ENCODE results near the gene ZIC4. TPM values are rescaled to one million over a fixed set of nuclear protein-coding genes. Genes with fewer than 3 reads are reported as not detected.

ZIC4 gene
- total and polyA plus RNA-seq, 2 donors (not counting 1 experiment from before 2014, with no cell fraction given): not detected

GRCh38 chr3:147377412-147378367 lies 28.7 kb downstream of the ZIC4 start:
- H3K27me3 ChIP-seq (ENCODE audit: control insufficient read depth, insufficient read depth, low read length): peaks cover 47% of the 10 kb centered on the region

GRCh38 chr3:147373301-147373700 lies 33.0 kb downstream of the ZIC4 start:
- Histone ChIP-seq H2AFZ (ENCODE audit: low read length) (no peak overlapping the region), H3K9me3 (ENCODE audit: control insufficient read depth, insufficient read depth, low read depth, low read length) (no peaks in the 10 kb centered on the region), H3K79me2 (ENCODE audit: control insufficient read depth, insufficient read depth, low read length) (no peaks in the 10 kb centered on the region), H3K27me3 (ENCODE audit: control insufficient read depth, insufficient read depth, low read length) (peaks cover 60% of the 10 kb centered on the region), H3K36me3 (ENCODE audit: control insufficient read depth, insufficient read depth, low read length) (no peaks in the 10 kb centered on the region), H4K20me1 (ENCODE audit: control insufficient read depth, extremely low read depth, insufficient read depth, low read length) (no peaks in the 10 kb centered on the region), H3K4me2 (ENCODE audit: extremely low read depth, insufficient read depth, low read length) (no peak overlapping the region), H3K9ac (ENCODE audit: insufficient read depth, low read length) (no peak overlapping the region), H3K4me3 (replicated peaks in 1 of 4; ENCODE audit: control extremely low read depth in 1 of 4, insufficient read depth in 1 of 4, low read depth in 3 of 4, low read length in 4 of 4) (no peak overlapping the region), H3K4me1 (ENCODE audit: control insufficient read depth, extremely low read depth, insufficient read depth, low read length) (no peaks in the 10 kb centered on the region), H3K27ac (ENCODE audit: insufficient read depth, low read length) (no peak overlapping the region)
- DNase-seq (ENCODE audit: low read depth in 2 of 2): no peak
- TF ChIP-seq EZH2 (IDR thresholded peaks at IDR 0.05; ENCODE audit: low read length, missing control alignments): no peak
- TF ChIP-seq, protein P1, sequence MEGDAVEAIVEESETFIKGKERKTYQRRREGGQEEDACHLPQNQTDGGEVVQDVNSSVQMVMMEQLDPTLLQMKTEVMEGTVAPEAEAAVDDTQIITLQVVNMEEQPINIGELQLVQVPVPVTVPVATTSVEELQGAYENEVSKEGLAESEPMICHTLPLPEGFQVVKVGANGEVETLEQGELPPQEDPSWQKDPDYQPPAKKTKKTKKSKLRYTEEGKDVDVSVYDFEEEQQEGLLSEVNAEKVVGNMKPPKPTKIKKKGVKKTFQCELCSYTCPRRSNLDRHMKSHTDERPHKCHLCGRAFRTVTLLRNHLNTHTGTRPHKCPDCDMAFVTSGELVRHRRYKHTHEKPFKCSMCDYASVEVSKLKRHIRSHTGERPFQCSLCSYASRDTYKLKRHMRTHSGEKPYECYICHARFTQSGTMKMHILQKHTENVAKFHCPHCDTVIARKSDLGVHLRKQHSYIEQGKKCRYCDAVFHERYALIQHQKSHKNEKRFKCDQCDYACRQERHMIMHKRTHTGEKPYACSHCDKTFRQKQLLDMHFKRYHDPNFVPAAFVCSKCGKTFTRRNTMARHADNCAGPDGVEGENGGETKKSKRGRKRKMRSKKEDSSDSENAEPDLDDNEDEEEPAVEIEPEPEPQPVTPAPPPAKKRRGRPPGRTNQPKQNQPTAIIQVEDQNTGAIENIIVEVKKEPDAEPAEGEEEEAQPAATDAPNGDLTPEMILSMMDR (conservative IDR thresholded peaks at IDR 0.05 in 1 of 2, IDR thresholded peaks at IDR 0.05 in 1 of 2; ENCODE audit: low read depth in 1 of 2, low read length in 2 of 2): no peak

More at GRCh38 chr3:147377412-147378367, 28.7 kb downstream of the ZIC4 start:
- Histone ChIP-seq H2AFZ (ENCODE audit: low read length) (no peak overlapping the region), H3K9ac (ENCODE audit: insufficient read depth, low read length) (no peak overlapping the region), H3K27ac (ENCODE audit: insufficient read depth, low read length) (no peak overlapping the region), H4K20me1 (ENCODE audit: control insufficient read depth, extremely low read depth, insufficient read depth, low read length) (no peaks in the 10 kb centered on the region), H3K79me2 (ENCODE audit: control insufficient read depth, insufficient read depth, low read length) (no peaks in the 10 kb centered on the region), H3K9me3 (ENCODE audit: control insufficient read depth, insufficient read depth, low read depth, low read length) (no peaks in the 10 kb centered on the region), H3K36me3 (ENCODE audit: control insufficient read depth, insufficient read depth, low read length) (no peaks in the 10 kb centered on the region), H3K4me2 (ENCODE audit: extremely low read depth, insufficient read depth, low read length) (no peak overlapping the region), H3K4me1 (ENCODE audit: control insufficient read depth, extremely low read depth, insufficient read depth, low read length) (no peaks in the 10 kb centered on the region), H3K4me3 (replicated peaks in 1 of 4; ENCODE audit: control extremely low read depth in 1 of 4, insufficient read depth in 1 of 4, low read depth in 3 of 4, low read length in 4 of 4) (no peak overlapping the region)
- DNase-seq (ENCODE audit: low read depth in 2 of 2): no peak
- TF ChIP-seq EZH2 (IDR thresholded peaks at IDR 0.05; ENCODE audit: low read length, missing control alignments): no peak
- TF ChIP-seq, protein P1 (conservative IDR thresholded peaks at IDR 0.05 in 1 of 2, IDR thresholded peaks at IDR 0.05 in 1 of 2; ENCODE audit: low read depth in 1 of 2, low read length in 2 of 2): no peak

- Histone ChIP-seq H3K9ac (ENCODE audit: insufficient read depth, low read length) (no peak overlapping the region), H3K9me3 (ENCODE audit: control insufficient read depth, insufficient read depth, low read depth, low read length) (no peaks in the 10 kb centered on the region), H3K4me3 (replicated peaks in 1 of 4; ENCODE audit: control extremely low read depth in 1 of 4, insufficient read depth in 1 of 4, low read depth in 3 of 4, low read length in 4 of 4) (no peak overlapping the region), H3K4me1 (ENCODE audit: control insufficient read depth, extremely low read depth, insufficient read depth, low read length) (no peaks in the 10 kb centered on the region), H3K36me3 (ENCODE audit: control insufficient read depth, insufficient read depth, low read length) (no peaks in the 10 kb centered on the region), H3K27ac (ENCODE audit: insufficient read depth, low read length) (no peak overlapping the region), H2AFZ (ENCODE audit: low read length) (no peak overlapping the region), H3K4me2 (ENCODE audit: extremely low read depth, insufficient read depth, low read length) (no peak overlapping the region), H3K27me3 (ENCODE audit: control insufficient read depth, insufficient read depth, low read length) (peaks cover 61% of the 10 kb centered on the region), H3K79me2 (ENCODE audit: control insufficient read depth, insufficient read depth, low read length) (no peaks in the 10 kb centered on the region), H4K20me1 (ENCODE audit: control insufficient read depth, extremely low read depth, insufficient read depth, low read length) (no peaks in the 10 kb centered on the region)
- DNase-seq (ENCODE audit: low read depth in 2 of 2): no peak
- peak; percentile 21 for TF ChIP-seq EZH2 (IDR thresholded peaks at IDR 0.05; ENCODE audit: low read length, missing control alignments)
- TF ChIP-seq, protein P1 (conservative IDR thresholded peaks at IDR 0.05 in 1 of 2, IDR thresholded peaks at IDR 0.05 in 1 of 2; ENCODE audit: low read depth in 1 of 2, low read length in 2 of 2): no peak
Observed at GRCh38 chr3:147372525-147373027, 33.8 kb downstream of the ZIC4 start.
